CD14-positive monocyte (primary cell): Measurements from ENCODE around the gene GAN. TPM values are rescaled to one million over a fixed set of nuclear protein-coding genes. Genes with fewer than 3 reads are reported as not detected.

Source experiments
- DNase-seq, 3 donors: peaks; one replicate each; pipeline ENCODE4 v3.0.0-alpha.2; 2011 to 2022
- H2AFZ ChIP-seq: 2 replicates; pipeline ENCODE4 v1.6.0; 2012; ENCODE audit warnings: mild to moderate bottlenecking, low read depth, low read length, inconsistent platforms; ENCODE audit not compliant: insufficient read depth, poor library complexity, severe bottlenecking
- H3K27ac ChIP-seq, 2 donors: 1 replicate in 1 of 2; 2 replicates in 1 of 2; pipeline ENCODE4 v1.5.1; 2012 to 2013; ENCODE audit warnings: low read length in 2 of 2, control low read depth in 1 of 2, inconsistent platforms in 1 of 2, low read depth in 1 of 2, mild to moderate bottlenecking in 1 of 2
- H3K27me3 ChIP-seq, 2 donors: one replicate each; pipeline versions ENCODE4 v1.6.0 to v1.6.1; 2011 to 2013; ENCODE audit warnings: low read length in 2 of 2; ENCODE audit not compliant: control insufficient read depth in 2 of 2, insufficient read depth in 2 of 2
- H3K36me3 ChIP-seq, 2 donors: replicated peaks in 1 of 2; 1 replicate in 1 of 2; 2 replicates in 1 of 2; pipeline versions ENCODE4 v1.5.1 to v1.6.1; 2012 to 2013; ENCODE audit warnings: low read length in 2 of 2, control low read depth in 1 of 2, inconsistent platforms in 1 of 2, mild to moderate bottlenecking in 1 of 2; ENCODE audit not compliant: insufficient read depth in 2 of 2, control insufficient read depth in 1 of 2
- H3K4me1 ChIP-seq, 2 donors: 1 replicate in 1 of 2; 2 replicates in 1 of 2; pipeline versions ENCODE4 v1.5.1 to v1.6.1; 2012 to 2013; ENCODE audit warnings: low read length in 2 of 2, control low read depth in 1 of 2, inconsistent platforms in 1 of 2, mild to moderate bottlenecking in 1 of 2, moderate library complexity in 1 of 2; ENCODE audit not compliant: insufficient read depth in 2 of 2, control insufficient read depth in 1 of 2
- H3K4me2 ChIP-seq: replicated peaks from 2 replicates; pipeline ENCODE3; 2012; ENCODE audit warnings: low read length, moderate library complexity, mild to moderate bottlenecking; ENCODE audit not compliant: poor library complexity, severe bottlenecking; ENCODE audit errors: extremely low read depth
- H3K4me3 ChIP-seq, 3 experiments: fragments of 200-600 bp in 1 of 3; sonication (generic) in 1 of 3; replicated peaks in 1 of 3; 1 replicate in 2 of 3; 2 replicates in 1 of 3; pipeline ENCODE4 v1.5.1; 2011 to 2013; ENCODE audit warnings: low read length in 3 of 3, mild to moderate bottlenecking in 3 of 3, control low read depth in 2 of 3, low read depth in 2 of 3, inconsistent platforms in 1 of 3, moderate library complexity in 1 of 3
- H3K79me2 ChIP-seq: 2 replicates; pipeline ENCODE4 v1.6.0; 2012; ENCODE audit warnings: mild to moderate bottlenecking, control low read depth, inconsistent platforms, low read length, moderate library complexity; ENCODE audit not compliant: insufficient read depth
- H3K9ac ChIP-seq: 2 replicates; pipeline ENCODE4 v1.6.0; 2017; ENCODE audit warnings: low read length, mild to moderate bottlenecking; ENCODE audit not compliant: insufficient read depth, poor library complexity, severe bottlenecking
- H3K9me3 ChIP-seq, 2 donors: replicated peaks in 1 of 2; 1 replicate in 1 of 2; 2 replicates in 1 of 2; pipeline versions ENCODE4 v1.5.1 to v1.6.1; 2012 to 2013; ENCODE audit warnings: low read length in 2 of 2, control low read depth in 1 of 2; ENCODE audit not compliant: control insufficient read depth in 1 of 2, insufficient read depth in 1 of 2
- H4K20me1 ChIP-seq: 2 replicates; pipeline ENCODE4 v1.6.0; 2012; ENCODE audit warnings: mild to moderate bottlenecking, low read length, control low read depth, moderate library complexity; ENCODE audit not compliant: insufficient read depth
- H3K27ac Mint-ChIP-seq, 7 donors: one replicate each; pipeline ENCODE4 v1.8.0; 2020; ENCODE audit warnings: mild to moderate bottlenecking in 7 of 7, mixed read lengths in 7 of 7, moderate library complexity in 6 of 7, inconsistent platforms in 2 of 7
- H3K27me3 Mint-ChIP-seq, 3 donors: one replicate each; pipeline ENCODE4 v1.8.0; 2021 to 2022; ENCODE audit warnings: low read depth in 3 of 3, mild to moderate bottlenecking in 3 of 3, mixed read lengths in 3 of 3, moderate library complexity in 3 of 3, inconsistent platforms in 1 of 3
- H3K36me3 Mint-ChIP-seq, 2 donors: one replicate each; pipeline ENCODE4 v1.8.0; 2020; ENCODE audit warnings: mixed read lengths in 2 of 2, inconsistent platforms in 1 of 2, mild to moderate bottlenecking in 1 of 2
- H3K4me1 Mint-ChIP-seq: one replicate; pipeline ENCODE4 v1.8.0; 2020; ENCODE audit warnings: mild to moderate bottlenecking, mixed read lengths
- H3K4me3 Mint-ChIP-seq, 2 donors: one replicate each; pipeline ENCODE4 v1.8.0; 2020; ENCODE audit warnings: mild to moderate bottlenecking in 2 of 2, mixed read lengths in 2 of 2, moderate library complexity in 1 of 2
- H3K9me3 Mint-ChIP-seq, 7 donors: one replicate each; pipeline ENCODE4 v1.8.0; 2020 to 2022; ENCODE audit warnings: mixed read lengths in 7 of 7, mild to moderate bottlenecking in 6 of 7, moderate library complexity in 6 of 7, inconsistent platforms in 2 of 7
- WGBS: methylation state at CpG from one replicate; pipeline ENCODE4 v1.1.5; 2013; ENCODE audit warnings: missing lambda C conversion rate; ENCODE audit not compliant: insufficient coverage; 5-methylcytosine and 5-hydroxymethylcytosine counted together
- intact Hi-C, 2 donors: fragments of 100-400 bp; cut with micrococcal nuclease; formaldehyde crosslinking; loops; one replicate each; pipeline versions ENCODE4 v1.15.0 to v1.15.1; 2023
- polyA plus RNA-seq, 3 donors: library from polyadenylated mRNA; depleted of rRNA in 1 of 3; unstranded in 2 of 3; stranded (reverse) in 1 of 3; fragments of 300-500 nt in 2 of 3; fragments of >200 nt in 1 of 3; fragmentation: Illumina TruSeq in 2 of 3; gene quantifications; 1 replicate in 2 of 3; 2 replicates in 1 of 3; pipeline ENCODE4 v1.2.3, GENCODE V29; 2012 to 2021
- TF ChIP-seq, protein P1 (sequence below): fragments of 200-600 bp; IDR thresholded peaks from one replicate; pipeline ENCODE4 v1.8.0; 2022; ENCODE audit warnings: antibody characterized with exemption, mild to moderate bottlenecking

The GAN gene
- polyA plus RNA-seq, 3 donors = 0.89 to 1.2 (median 1.0) TPM

DNA sequence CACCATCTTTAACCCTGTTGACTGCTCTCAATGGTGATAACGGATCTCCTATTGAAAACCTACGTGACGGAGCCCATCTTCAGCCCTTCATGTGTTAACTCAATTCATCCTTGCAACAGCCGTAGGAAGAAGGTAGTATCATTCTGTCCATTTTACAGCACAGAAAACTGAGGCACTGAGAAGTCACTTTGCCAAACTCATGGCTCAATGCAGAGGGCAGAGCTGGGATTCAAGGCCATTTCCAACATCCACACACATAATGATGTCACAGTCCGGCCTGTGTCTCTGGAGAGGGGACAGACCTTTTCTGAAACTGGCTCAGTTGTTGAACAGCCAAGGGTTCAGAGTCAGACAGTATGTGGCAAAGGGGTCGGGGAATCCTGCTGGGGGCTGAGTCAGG is 77.2 kb downstream of the GAN start:
- 100% methylated on average over 4 of the region's 6 CpGs for WGBS
- H3K9ac ChIP-seq = no peak overlapping the region
- intact Hi-C loops = no loop called here

DNA sequence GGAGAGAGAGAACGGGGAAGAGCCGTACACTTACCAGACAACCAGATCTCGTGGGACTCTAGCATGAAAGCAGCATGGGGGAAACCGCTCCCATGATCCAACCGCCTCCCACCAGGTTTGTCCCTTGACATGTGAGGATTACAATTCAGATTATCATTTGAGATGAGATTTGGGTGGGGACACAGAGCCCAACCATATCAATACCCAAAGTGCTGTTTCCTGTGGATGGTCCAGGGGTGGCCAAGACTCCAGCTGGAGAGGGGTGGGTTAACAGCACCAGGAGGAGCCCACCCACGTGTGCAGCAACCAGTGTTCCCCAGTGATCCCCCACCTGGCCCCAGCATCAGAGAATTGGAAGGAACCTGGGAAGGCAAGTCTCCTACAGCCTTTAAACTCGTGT is 79.7 kb downstream of the GAN start:
- TF ChIP-seq, protein P1, sequence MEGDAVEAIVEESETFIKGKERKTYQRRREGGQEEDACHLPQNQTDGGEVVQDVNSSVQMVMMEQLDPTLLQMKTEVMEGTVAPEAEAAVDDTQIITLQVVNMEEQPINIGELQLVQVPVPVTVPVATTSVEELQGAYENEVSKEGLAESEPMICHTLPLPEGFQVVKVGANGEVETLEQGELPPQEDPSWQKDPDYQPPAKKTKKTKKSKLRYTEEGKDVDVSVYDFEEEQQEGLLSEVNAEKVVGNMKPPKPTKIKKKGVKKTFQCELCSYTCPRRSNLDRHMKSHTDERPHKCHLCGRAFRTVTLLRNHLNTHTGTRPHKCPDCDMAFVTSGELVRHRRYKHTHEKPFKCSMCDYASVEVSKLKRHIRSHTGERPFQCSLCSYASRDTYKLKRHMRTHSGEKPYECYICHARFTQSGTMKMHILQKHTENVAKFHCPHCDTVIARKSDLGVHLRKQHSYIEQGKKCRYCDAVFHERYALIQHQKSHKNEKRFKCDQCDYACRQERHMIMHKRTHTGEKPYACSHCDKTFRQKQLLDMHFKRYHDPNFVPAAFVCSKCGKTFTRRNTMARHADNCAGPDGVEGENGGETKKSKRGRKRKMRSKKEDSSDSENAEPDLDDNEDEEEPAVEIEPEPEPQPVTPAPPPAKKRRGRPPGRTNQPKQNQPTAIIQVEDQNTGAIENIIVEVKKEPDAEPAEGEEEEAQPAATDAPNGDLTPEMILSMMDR = no peak

More for the DNA sequence above, 77.2 kb downstream of the GAN start:
- Histone ChIP-seq H3K4me1 (no peaks in the 10 kb centered on the region), H3K79me2 (no peaks in the 10 kb centered on the region), H3K4me2 (no peak overlapping the region), H3K27ac (no peak overlapping the region), H4K20me1 (no peaks in the 10 kb centered on the region), H3K36me3 (peaks cover 4 to 17% of the 10 kb centered on the region in 2 donors), H3K9me3 (no peaks in the 10 kb centered on the region), H3K27me3 (no peaks in the 10 kb centered on the region), H2AFZ (no peak overlapping the region), H3K4me3 (no peak overlapping the region)
- Mint-ChIP-seq H3K4me1 (no peaks in the 10 kb centered on the region), H3K9me3 (peaks cover 0 to 6% (median 4%) of the 10 kb centered on the region in 7 donors), H3K36me3 (peaks cover 24 to 28% of the 10 kb centered on the region in 2 donors), H3K27ac (no peak overlapping the region), H3K4me3 (no peak overlapping the region), H3K27me3 (peaks cover 3 to 5% (median 4%) of the 10 kb centered on the region in 3 donors)
- TF ChIP-seq, protein P1 = no peak
- no peak for DNase-seq

More for the DNA sequence above, 79.7 kb downstream of the GAN start:
- Mint-ChIP-seq H3K4me3 (no peak overlapping the region), H3K4me1 (peaks cover 2% of the 10 kb centered on the region), H3K36me3 (peaks cover 14% of the 10 kb centered on the region in 2 donors), H3K27me3 (peaks cover 4 to 8% (median 5%) of the 10 kb centered on the region in 3 donors), H3K27ac (no peak overlapping the region), H3K9me3 (peaks cover under 1 to 6% (median 5%) of the 10 kb centered on the region in 7 donors)
- H4K20me1 ChIP-seq = no peaks in the 10 kb centered on the region
- H3K79me2 ChIP-seq = no peaks in the 10 kb centered on the region
- H2AFZ ChIP-seq = no peak overlapping the region
- H3K36me3 ChIP-seq = peaks cover 4 to 13% of the 10 kb centered on the region in 2 donors
- DNase-seq = no peak
- no peak overlapping the region for H3K4me3 ChIP-seq
- H3K9ac ChIP-seq = no peak overlapping the region
- no peaks in the 10 kb centered on the region for H3K9me3 ChIP-seq
- H3K27ac ChIP-seq = no peak overlapping the region
- no peak overlapping the region for H3K4me2 ChIP-seq
- intact Hi-C loops = no loop called here
- H3K27me3 ChIP-seq = no peaks in the 10 kb centered on the region
- H3K4me1 ChIP-seq = no peaks in the 10 kb centered on the region
- 84% methylated on average over 2 of the region's 7 CpGs for WGBS
